ENCODE measurements around the gene ZNF37A.

ZNF37A gene

GRCh38 chr10:38159004-38159403 is 64.9 kb downstream of the ZNF37A start:
- no peak for ATAC-seq (replicated peaks; ENCODE audit: extremely low read depth, poor library complexity, severe bottlenecking)
- Mint-ChIP-seq H3K27me3 (no peaks in the 10 kb centered on the region), H3K36me3 (ENCODE audit: insufficient read depth) (no peaks in the 10 kb centered on the region), H3K9me3 (peaks cover 31% of the 10 kb centered on the region), H3K4me3 (no peak overlapping the region), H3K27ac (ENCODE audit: low read depth) (no peak overlapping the region), H3K4me1 (no peaks in the 10 kb centered on the region)
- DNase-seq (ENCODE audit: low spot score in 2 of 2) = no peak

DNA sequence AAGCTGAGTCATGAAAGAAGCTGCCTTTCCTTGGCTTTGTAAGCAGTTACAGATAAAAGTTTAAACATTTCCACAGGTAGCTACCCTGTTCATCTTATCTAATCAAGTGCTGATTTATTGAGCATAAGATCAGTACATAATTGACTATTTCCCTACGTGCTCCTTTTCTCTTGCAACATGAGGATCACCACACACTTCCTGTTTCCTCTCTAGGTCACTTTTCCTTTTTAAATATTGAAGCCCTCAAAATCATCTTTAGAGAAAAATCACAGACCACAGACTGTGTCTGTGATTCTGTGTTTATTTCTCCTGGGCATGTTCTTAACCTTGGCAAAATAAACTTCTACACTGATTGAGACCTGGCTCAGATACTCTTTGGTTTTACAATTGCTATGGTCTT is 69.5 kb downstream of the ZNF37A start:
- Mint-ChIP-seq H3K4me1 (no peaks in the 10 kb centered on the region), H3K27ac (ENCODE audit: low read depth) (no peak overlapping the region), H3K9me3 (peaks cover 28% of the 10 kb centered on the region), H3K4me3 (no peak overlapping the region), H3K36me3 (ENCODE audit: insufficient read depth) (no peaks in the 10 kb centered on the region), H3K27me3 (peaks cover 9% of the 10 kb centered on the region)
- DNase-seq (ENCODE audit: low spot score in 2 of 2) (no peak), ATAC-seq (replicated peaks; ENCODE audit: extremely low read depth, poor library complexity, severe bottlenecking) (no peak)

DNA sequence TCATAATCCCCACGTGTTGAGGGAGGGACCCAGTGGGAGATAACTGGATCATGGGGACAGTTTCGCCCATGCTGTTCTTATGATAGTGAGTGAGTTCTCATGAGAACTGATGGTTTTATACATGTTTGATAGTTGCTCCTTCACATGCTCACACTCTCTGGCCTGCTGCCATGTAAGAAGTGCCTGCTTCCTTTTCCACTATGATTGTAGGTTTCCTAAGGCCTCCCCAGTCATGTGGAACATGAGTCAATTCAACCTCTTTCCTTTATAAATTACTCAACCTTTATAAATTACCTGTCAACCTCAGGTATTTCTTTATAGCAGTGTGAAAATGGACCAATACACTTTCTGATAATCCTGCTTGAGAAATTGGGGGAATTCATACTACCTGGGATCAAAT is 80.2 kb downstream of the ZNF37A start:
- no peak overlapping the region for H3K27ac Mint-ChIP-seq (ENCODE audit: low read depth)
- H3K27me3 Mint-ChIP-seq = peaks cover 10% of the 10 kb centered on the region
- no peaks in the 10 kb centered on the region for H3K4me1 Mint-ChIP-seq
- no peak overlapping the region for H3K4me3 Mint-ChIP-seq
- DNase-seq (ENCODE audit: low spot score in 2 of 2) (no peak), ATAC-seq (replicated peaks; ENCODE audit: extremely low read depth, poor library complexity, severe bottlenecking) (no peak)
- H3K9me3 Mint-ChIP-seq = peaks cover 5% of the 10 kb centered on the region
- H3K36me3 Mint-ChIP-seq (ENCODE audit: insufficient read depth) = no peaks in the 10 kb centered on the region

DNA sequence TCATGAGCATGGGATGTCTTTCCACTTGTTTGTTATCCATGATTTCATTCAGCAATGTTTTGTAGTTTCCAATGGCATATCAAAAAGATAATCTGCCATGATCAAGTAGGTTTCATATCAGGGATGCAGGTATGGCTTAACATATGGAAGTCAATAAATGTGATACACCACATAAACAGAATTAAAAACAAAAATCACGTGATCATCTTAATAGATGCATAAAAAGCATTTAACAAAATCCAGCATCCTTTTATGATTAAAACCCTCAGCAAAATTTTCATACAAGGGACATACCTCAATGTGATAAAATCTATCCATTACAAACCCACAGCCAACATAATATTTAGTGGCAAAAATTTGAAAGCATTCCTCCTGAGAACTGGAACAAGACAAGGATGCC is 90.3 kb downstream of the ZNF37A start:
- no peak for ATAC-seq (replicated peaks; ENCODE audit: extremely low read depth, poor library complexity, severe bottlenecking)
- no peak for DNase-seq (ENCODE audit: low spot score in 2 of 2)
- H3K27ac Mint-ChIP-seq (ENCODE audit: low read depth) = no peak overlapping the region
- no peaks in the 10 kb centered on the region for H3K36me3 Mint-ChIP-seq (ENCODE audit: insufficient read depth)
- peaks cover 8% of the 10 kb centered on the region for H3K9me3 Mint-ChIP-seq
- peaks cover 6% of the 10 kb centered on the region for H3K27me3 Mint-ChIP-seq
- H3K4me1 Mint-ChIP-seq = no peaks in the 10 kb centered on the region
- no peak overlapping the region for H3K4me3 Mint-ChIP-seq

Measured in central memory CD8-positive, alpha-beta T cell (primary cell).